Hepatocyte (in vitro differentiated cells): ENCODE results near the gene DLG2. TPM values are rescaled to one million over a fixed set of nuclear protein-coding genes. Genes with fewer than 3 reads are reported as not detected.

Experiments used
- DNase-seq: peaks from one replicate; pipeline ENCODE4 v3.0.0-alpha.2; 2016; ENCODE audit warnings: low spot score
- H2AFZ ChIP-seq: fragments of 200-600 bp; sonication (generic); 2 replicates; pipeline ENCODE4 v1.6.0; 2016; ENCODE audit warnings: antibody characterized with exemption, mild to moderate bottlenecking
- H3K27ac ChIP-seq: fragments of 200-600 bp; sonication (generic); 2 replicates; pipeline ENCODE4 v1.5.1; 2016; ENCODE audit warnings: mild to moderate bottlenecking
- H3K27me3 ChIP-seq: fragments of 200-600 bp; sonication (generic); 2 replicates; pipeline ENCODE4 v1.6.1; 2016
- H3K36me3 ChIP-seq: fragments of 200-600 bp; sonication (generic); replicated peaks from 2 replicates; pipeline ENCODE4 v1.5.1; 2016; ENCODE audit warnings: low read depth; ENCODE audit not compliant: insufficient read depth
- H3K4me1 ChIP-seq: fragments of 200-600 bp; sonication (generic); 2 replicates; pipeline ENCODE4 v1.5.1; 2016; ENCODE audit warnings: mild to moderate bottlenecking, moderate library complexity; ENCODE audit not compliant: insufficient read depth
- H3K4me2 ChIP-seq: fragments of 200-600 bp; sonication (generic); 2 replicates; pipeline ENCODE4 v1.6.0; 2016
- H3K4me3 ChIP-seq: fragments of 200-600 bp; sonication (generic); 2 replicates; pipeline ENCODE4 v1.5.1; 2016; ENCODE audit warnings: mild to moderate bottlenecking
- H3K79me2 ChIP-seq: fragments of 200-600 bp; sonication (generic); 2 replicates; pipeline ENCODE4 v1.6.0; 2017; ENCODE audit warnings: mild to moderate bottlenecking
- H3K9me2 ChIP-seq: fragments of 200-600 bp; sonication (generic); replicated peaks from 2 replicates; pipeline ENCODE4 v1.6.0; 2017; ENCODE audit warnings: mild to moderate bottlenecking; ENCODE audit not compliant: insufficient read depth
- H3K9me3 ChIP-seq: fragments of 200-600 bp; sonication (generic); 2 replicates; pipeline ENCODE4 v1.5.1; 2016; ENCODE audit warnings: low read depth, mild to moderate bottlenecking
- H4K20me1 ChIP-seq: fragments of 200-600 bp; sonication (generic); 2 replicates; pipeline ENCODE4 v1.6.0; 2016; ENCODE audit warnings: mild to moderate bottlenecking; ENCODE audit not compliant: insufficient read depth, poor library complexity, severe bottlenecking
- EZH2 ChIP-seq: fragments of 200-600 bp; sonication (generic); IDR thresholded peaks from 2 replicates; pipeline ENCODE4 v1.6.1; 2016; ENCODE audit warnings: antibody characterized with exemption, mild to moderate bottlenecking, borderline replicate concordance
- EZH2phosphoT487 ChIP-seq: fragments of 200-600 bp; sonication (generic); IDR thresholded peaks from one replicate; pipeline ENCODE4 v1.6.1; 2018; ENCODE audit warnings: antibody characterized with exemption, mild to moderate bottlenecking, low read depth, moderate library complexity; ENCODE audit not compliant: unreplicated experiment, severe bottlenecking
- WGBS: methylation state at CpG from one replicate; pipeline ENCODE4 v1.1.6; 2016; ENCODE audit warnings: low lambda C conversion rate; ENCODE audit errors: missing lambda C conversion rate; 5-methylcytosine and 5-hydroxymethylcytosine counted together
- polyA plus RNA-seq: library from polyadenylated mRNA; unstranded; fragments of >200 nt; fragmentation: Nextera tagmentation; extraction: Ambion mirVana; gene quantifications from 2 replicates; pipeline ENCODE4 v1.2.1, GENCODE V29; 2016
- total RNA-seq: library from RNA; depleted of rRNA; stranded (reverse); fragments of >200 nt; gene quantifications from 2 replicates; pipeline ENCODE4 v1.2.3, GENCODE V29; 2014
- TF ChIP-seq, protein P1 (sequence below): fragments of 200-600 bp; sonication (generic); IDR thresholded peaks from 2 replicates; pipeline ENCODE4 v1.5.1; 2016; ENCODE audit warnings: antibody characterized with exemption, mild to moderate bottlenecking; ENCODE audit not compliant: poor library complexity

Gene DLG2
- total and polyA plus RNA-seq, 2 experiments from 2014 or later = 2.6 to 6.8 TPM

DNA sequence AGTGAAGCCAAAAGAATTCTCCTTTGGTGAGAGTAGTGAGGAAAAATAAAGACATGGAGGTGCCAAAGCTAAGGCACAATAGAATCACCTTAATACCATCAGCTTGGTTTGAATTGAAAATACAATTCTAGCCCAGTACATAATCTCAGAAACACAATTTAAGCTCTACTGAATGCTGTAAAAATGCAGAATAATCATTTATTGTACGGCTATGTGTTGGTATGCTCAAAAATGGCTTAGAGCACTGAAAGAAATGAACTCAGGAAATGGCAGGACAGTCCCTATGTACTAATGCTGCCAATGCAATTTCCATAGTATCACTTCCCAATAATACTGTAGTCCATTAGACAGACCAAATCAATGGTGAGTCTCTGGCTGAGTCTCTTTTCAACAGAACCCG lies 798.5 kb downstream of the DLG2 start:
- H3K36me3 ChIP-seq = no peaks in the 10 kb centered on the region
- 96% methylated on average over 2 of the region's 2 CpGs for WGBS
- H3K27me3 ChIP-seq = no peaks in the 10 kb centered on the region
- H3K9me2 ChIP-seq = no peaks in the 10 kb centered on the region
- H3K4me1 ChIP-seq = no peaks in the 10 kb centered on the region
- H3K4me2 ChIP-seq = no peak overlapping the region
- no peaks in the 10 kb centered on the region for H4K20me1 ChIP-seq
- no peaks in the 10 kb centered on the region for H3K9me3 ChIP-seq
- no peak overlapping the region for H2AFZ ChIP-seq
- H3K27ac ChIP-seq = no peak overlapping the region
- no peak for DNase-seq
- no peak overlapping the region for H3K4me3 ChIP-seq
- H3K79me2 ChIP-seq = no peaks in the 10 kb centered on the region
- TF ChIP-seq EZH2 = no peak
- TF ChIP-seq EZH2phosphoT487 = no peak
- TF ChIP-seq, protein P1, sequence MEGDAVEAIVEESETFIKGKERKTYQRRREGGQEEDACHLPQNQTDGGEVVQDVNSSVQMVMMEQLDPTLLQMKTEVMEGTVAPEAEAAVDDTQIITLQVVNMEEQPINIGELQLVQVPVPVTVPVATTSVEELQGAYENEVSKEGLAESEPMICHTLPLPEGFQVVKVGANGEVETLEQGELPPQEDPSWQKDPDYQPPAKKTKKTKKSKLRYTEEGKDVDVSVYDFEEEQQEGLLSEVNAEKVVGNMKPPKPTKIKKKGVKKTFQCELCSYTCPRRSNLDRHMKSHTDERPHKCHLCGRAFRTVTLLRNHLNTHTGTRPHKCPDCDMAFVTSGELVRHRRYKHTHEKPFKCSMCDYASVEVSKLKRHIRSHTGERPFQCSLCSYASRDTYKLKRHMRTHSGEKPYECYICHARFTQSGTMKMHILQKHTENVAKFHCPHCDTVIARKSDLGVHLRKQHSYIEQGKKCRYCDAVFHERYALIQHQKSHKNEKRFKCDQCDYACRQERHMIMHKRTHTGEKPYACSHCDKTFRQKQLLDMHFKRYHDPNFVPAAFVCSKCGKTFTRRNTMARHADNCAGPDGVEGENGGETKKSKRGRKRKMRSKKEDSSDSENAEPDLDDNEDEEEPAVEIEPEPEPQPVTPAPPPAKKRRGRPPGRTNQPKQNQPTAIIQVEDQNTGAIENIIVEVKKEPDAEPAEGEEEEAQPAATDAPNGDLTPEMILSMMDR = no peak

DNA sequence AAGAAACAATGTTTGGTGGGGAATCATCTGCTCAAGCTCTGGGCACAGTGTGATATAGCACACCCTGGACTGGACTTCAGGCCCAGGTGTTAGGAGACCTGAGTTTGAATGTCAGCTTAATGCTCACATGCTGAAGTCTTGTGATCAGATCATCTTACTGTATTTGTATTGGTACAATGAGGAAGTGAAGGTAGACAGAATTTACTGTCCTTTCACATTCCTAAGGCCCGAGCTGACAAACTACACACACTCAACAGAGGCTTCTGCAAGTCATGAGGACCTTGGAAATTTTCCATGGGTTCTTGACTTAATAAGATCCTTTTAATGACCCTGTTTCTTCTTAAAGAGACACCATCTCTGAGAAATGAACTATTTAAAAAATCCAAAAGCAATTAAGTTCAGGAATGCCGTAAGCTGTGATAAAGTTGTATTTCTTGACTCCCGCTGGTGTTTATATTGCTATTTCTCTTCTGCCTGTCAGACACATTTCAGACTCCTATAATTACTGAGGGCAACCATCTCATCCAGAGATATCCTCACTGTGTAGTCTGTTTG lies 802.0 kb downstream of the DLG2 start:
- no peaks in the 10 kb centered on the region for H3K4me1 ChIP-seq
- no peaks in the 10 kb centered on the region for H3K79me2 ChIP-seq
- WGBS = 65% methylated on average over 3 of the region's 3 CpGs
- no peaks in the 10 kb centered on the region for H3K9me3 ChIP-seq
- no peaks in the 10 kb centered on the region for H3K27me3 ChIP-seq
- peak overlapping the region; percentile 56 for H3K27ac ChIP-seq
- H3K36me3 ChIP-seq = no peaks in the 10 kb centered on the region
- peak; percentile 45 for DNase-seq
- TF ChIP-seq, protein P1 = no peak
- TF ChIP-seq EZH2phosphoT487 (no peak), EZH2 (no peak)
- no peaks in the 10 kb centered on the region for H4K20me1 ChIP-seq
- H3K4me3 ChIP-seq = no peak overlapping the region
- no peak overlapping the region for H3K4me2 ChIP-seq
- no peaks in the 10 kb centered on the region for H3K9me2 ChIP-seq
- no peak overlapping the region for H2AFZ ChIP-seq

DNA sequence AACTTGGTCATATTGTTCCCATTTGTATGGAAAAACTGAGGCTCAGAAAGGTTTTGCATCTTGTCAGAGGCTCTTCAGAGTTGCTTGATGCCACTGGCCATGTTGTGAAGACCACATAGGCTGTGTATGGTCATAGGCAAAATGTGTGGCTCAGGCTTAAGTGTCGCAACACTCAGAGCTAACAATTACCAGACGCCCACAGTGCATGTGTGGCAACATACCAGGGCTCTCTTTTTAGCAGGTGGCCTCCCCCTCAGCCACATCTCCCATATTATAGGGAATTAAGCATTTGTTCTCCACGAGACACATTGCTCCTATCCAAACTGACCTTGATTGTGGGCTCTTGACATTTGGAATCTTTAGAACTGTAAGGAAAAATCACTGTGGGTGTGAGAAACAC lies 802.5 kb downstream of the DLG2 start:
- no peaks in the 10 kb centered on the region for H3K9me3 ChIP-seq
- H3K27me3 ChIP-seq = no peaks in the 10 kb centered on the region
- H3K4me1 ChIP-seq = no peaks in the 10 kb centered on the region
- WGBS = 71% methylated on average over 3 of the region's 3 CpGs
- no peak for TF ChIP-seq EZH2
- TF ChIP-seq, protein P1 = no peak
- TF ChIP-seq EZH2phosphoT487 = no peak
- no peaks in the 10 kb centered on the region for H4K20me1 ChIP-seq
- H2AFZ ChIP-seq = no peak overlapping the region
- H3K4me2 ChIP-seq = no peak overlapping the region
- no peaks in the 10 kb centered on the region for H3K9me2 ChIP-seq
- H3K27ac ChIP-seq = peak overlapping the region; percentile 56
- DNase-seq = no peak
- no peak overlapping the region for H3K4me3 ChIP-seq
- no peaks in the 10 kb centered on the region for H3K36me3 ChIP-seq
- no peaks in the 10 kb centered on the region for H3K79me2 ChIP-seq

DNA sequence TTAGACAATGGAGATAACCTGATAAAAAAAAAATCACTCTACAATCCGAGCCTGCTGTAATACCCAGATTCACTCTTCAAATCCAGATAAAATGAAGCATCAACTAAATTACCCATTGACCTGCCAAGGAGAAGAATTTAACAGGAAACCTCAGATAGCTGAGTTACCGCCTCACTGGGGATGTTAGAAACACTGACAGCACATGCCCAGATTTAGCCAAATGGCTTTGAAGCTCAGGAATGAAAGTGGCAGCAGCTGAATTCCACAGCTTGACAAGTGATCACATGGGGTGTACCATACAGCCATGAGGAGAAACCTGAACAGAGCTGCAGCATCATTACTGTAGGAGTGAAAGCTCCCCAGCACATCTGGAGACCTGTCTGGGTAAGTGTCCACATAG lies 807.6 kb downstream of the DLG2 start:
- H3K4me1 ChIP-seq = no peaks in the 10 kb centered on the region
- no peak overlapping the region for H3K27ac ChIP-seq
- WGBS = 74% methylated on average over 2 of the region's 2 CpGs
- H3K4me3 ChIP-seq = no peak overlapping the region
- no peaks in the 10 kb centered on the region for H3K27me3 ChIP-seq
- no peaks in the 10 kb centered on the region for H3K9me3 ChIP-seq
- no peak overlapping the region for H2AFZ ChIP-seq
- no peak for DNase-seq
- H3K79me2 ChIP-seq = no peaks in the 10 kb centered on the region
- no peaks in the 10 kb centered on the region for H3K36me3 ChIP-seq
- TF ChIP-seq, protein P1 = no peak
- no peaks in the 10 kb centered on the region for H4K20me1 ChIP-seq
- no peaks in the 10 kb centered on the region for H3K9me2 ChIP-seq
- H3K4me2 ChIP-seq = no peak overlapping the region
